GM12891 (cell line): ENCODE measurements around the gene NMS.

ENCODE experiments used
- POLR2A ChIP-seq: IDR thresholded peaks from 2 replicates; pipeline ENCODE4 v1.6.1; 2011; ENCODE audit warnings: low read depth, low read length, control low read depth
- TAF1 ChIP-seq: IDR thresholded peaks from 2 replicates; pipeline ENCODE4 v1.6.1; 2011; ENCODE audit warnings: low read depth, low read length, control low read depth

GRCh38 chr2:100427627-100428258, 42.5 kb upstream of the NMS start:
- TF ChIP-seq POLR2A: no peak
- TF ChIP-seq TAF1: no peak
